HG02852 (cell line): Measurements from ENCODE around the gene PLEKHN1.
"Not testable (repeated sequence)": the region's sequence is repeated elsewhere in the genome, so short reads cannot be mapped to it uniquely, and the experiment has no call there.

ENCODE experiments used
- ATAC-seq: cut with Tn5 transposase; IDR thresholded peaks from one replicate; pipeline ENCODE4 v1.9.1; 2021; ENCODE audit warnings: mild to moderate bottlenecking, moderate library complexity; ENCODE audit not compliant: unreplicated experiment

PLEKHN1 gene

DNA sequence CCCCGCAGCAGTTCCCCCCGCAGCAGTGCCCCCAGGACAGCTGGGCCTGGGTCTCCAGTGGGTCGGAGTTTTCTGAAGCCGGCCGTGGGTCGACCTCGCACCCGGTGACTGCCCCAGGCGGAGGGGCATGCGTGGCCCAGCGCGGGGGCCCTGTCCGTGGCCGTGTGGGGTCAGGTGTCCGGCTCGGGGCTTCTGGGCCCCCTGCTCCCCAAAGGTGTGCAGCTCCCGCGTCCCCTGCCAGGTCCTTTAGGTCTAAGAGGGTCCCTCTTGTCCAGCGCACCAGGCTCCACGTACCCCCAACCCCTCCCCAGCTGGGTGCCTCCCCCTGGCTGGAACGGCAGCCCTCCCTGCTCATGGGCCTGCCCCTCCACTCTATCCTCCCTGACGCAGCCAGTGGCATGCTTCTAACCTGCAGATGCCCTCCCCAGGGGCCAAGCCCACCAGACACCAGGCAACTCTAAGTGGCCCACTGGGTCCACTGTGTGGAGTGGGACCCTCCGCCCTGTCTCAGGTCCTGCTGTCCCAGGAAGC lies 39.6 kb downstream of the PLEKHN1 start:
- no peak for ATAC-seq

DNA sequence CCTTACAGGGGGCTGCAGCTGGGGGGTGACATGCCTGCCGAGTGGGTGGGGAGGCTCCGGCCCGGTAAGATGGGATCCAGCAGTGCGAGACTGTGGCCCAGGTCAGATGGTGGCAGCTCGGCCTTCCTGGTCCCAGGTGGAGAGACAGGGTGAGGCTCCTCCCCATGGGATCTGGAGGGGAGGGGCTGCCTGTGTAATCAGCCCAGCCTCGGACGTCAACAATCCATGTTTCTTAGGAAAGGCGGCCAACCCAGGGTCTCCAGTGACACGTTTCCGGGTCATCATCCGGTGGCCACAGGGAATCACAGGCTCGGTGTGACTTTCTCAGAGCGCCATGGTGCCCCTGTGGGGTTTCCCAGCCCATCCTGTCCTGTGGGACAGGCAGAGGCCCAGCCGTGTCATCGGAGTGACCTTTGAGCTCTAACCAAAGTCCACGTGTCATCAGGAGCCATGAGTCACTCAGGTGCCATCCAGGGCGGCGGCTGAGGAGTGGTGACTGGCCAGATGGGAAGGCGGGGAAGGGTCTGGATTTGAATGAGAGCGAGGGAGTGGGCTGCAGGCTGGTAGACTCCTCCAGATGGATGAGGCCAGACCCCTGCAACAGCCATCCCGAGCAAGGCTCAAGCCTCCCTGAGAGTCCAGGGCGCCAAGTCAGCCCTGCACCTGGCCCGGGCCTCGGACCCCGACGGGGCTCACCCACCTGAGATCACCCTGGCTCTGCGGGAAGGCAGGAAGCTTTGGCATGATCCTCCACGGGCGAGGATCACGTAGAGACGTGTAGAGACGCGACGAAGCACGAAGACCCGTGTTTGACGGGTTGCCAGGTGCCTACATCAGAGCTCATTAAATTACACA lies 40.2 kb downstream of the PLEKHN1 start:
- no peak for ATAC-seq

DNA sequence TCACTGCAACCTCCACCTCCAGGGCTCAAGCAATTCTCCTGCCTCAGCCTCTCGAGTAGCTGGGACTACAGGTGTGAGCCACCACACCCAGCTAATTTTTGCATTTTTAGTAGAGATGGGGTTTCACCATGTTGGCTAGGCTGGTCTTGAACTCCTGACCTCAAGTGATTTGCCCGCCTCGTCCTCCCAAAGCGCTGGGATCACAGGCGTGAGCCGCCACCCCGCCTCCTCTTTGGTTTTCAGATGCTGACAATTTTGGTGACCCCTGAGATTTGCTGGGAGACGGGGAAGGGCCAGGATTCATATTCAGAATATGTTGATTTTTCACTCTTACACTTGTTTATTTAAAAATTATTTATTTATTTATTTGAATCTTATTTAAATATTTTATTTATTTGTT lies 43.8 kb downstream of the PLEKHN1 start:
- ATAC-seq, result not testable (repeated sequence)

DNA sequence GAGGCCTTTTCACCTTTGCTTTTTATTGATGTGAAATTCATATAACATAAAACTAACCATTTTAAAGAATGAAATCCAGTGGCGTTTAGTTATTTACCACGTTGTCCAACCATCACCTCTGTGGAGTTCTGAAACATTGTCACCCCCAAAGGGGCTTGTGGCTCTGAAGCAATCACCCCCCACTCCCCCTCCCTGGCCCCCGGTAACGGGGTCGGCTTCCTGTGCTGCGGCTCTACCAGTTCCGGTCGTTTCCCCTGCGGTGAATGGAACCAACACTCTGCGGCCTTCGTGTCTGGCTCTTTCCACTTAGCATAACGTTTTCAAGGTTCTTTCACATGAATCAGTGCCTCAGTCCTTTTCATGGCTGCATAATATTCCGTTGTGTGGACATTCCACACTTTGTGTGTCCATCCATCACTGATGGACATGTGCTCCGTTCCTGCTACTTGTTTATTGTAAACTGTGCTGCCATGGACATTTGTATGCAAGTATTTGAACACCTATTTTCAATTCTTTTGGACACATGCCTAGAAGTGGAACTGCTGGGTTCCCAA lies 45.2 kb downstream of the PLEKHN1 start:
- ATAC-seq, result no peak

DNA sequence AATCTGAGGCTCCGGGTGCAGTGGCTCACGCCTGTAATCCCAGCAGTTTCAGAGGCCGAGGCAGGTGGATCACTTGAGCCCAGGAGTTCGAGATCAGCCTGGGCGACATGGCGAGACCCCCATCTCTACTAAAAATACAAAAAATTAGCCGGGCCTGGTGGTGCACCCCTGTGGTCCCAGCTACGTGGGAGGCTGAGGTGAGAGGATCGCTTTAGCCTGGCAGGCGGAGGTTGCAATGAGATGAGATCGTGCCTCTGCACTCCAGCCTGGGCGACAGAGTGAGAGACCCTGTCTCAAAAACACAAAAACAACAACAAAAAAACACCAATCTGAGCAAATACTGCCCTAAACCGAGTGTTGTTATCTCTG lies 46.4 kb downstream of the PLEKHN1 start:
- ATAC-seq, result not testable (repeated sequence)

DNA sequence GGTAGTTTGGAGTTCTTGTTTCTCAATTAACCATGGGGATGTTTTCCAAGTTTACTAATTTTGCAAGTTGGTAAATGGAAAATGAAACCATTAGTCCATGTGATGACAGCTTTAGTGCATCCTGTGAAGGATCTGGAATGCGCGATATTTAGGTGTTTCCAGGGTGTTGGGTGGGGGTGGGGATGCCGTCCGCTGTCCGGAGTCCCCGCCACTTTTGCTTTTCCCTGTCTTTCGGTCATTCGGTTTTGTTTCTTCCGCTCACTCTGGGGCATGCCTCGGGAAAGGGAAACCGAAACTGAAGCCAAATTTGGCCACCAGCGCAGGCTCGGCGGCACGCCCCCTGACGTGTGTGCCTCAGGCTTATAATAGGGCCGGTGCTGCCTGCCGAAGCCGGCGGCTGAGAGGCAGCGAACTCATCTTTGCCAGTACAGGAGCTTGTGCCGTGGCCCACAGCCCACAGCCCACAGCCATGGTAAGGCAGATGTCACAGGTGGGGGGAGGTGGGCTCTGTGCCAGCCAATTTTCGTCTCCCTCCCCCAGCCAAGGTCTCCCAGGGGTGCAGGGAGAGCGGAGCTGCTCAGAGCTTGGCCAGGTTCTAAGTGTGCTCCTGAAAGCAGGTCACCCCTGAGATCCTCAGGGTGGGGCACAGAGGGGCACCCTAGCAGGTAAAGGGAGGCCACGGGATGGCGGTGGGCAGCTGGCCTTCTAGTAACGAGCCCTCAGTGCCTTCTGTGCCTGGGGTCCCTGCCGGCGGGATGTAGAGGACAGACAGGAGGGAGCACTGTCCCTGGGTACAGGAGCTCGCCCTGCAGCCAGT lies 47.0 kb downstream of the PLEKHN1 start, which contains the start of gene ISG15:
ISG15 (plus strand) TSS at position 393 of the 817 bp plus-strand sequence; CDS start at position 470, 77 bp downstream.
- ATAC-seq, result peak; percentile 76

DNA sequence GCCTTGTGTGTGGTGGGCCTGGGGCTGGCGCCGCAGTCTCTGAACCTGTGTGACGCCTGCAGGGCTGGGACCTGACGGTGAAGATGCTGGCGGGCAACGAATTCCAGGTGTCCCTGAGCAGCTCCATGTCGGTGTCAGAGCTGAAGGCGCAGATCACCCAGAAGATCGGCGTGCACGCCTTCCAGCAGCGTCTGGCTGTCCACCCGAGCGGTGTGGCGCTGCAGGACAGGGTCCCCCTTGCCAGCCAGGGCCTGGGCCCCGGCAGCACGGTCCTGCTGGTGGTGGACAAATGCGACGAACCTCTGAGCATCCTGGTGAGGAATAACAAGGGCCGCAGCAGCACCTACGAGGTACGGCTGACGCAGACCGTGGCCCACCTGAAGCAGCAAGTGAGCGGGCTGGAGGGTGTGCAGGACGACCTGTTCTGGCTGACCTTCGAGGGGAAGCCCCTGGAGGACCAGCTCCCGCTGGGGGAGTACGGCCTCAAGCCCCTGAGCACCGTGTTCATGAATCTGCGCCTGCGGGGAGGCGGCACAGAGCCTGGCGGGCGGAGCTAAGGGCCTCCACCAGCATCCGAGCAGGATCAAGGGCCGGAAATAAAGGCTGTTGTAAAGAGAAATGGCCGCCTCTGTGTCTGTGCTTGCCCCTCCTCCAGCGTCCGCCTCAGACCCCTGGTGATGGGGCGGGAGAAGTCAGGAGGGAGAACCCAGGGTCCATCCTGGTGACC lies 47.8 kb downstream of the PLEKHN1 start:
- no peak for ATAC-seq

DNA sequence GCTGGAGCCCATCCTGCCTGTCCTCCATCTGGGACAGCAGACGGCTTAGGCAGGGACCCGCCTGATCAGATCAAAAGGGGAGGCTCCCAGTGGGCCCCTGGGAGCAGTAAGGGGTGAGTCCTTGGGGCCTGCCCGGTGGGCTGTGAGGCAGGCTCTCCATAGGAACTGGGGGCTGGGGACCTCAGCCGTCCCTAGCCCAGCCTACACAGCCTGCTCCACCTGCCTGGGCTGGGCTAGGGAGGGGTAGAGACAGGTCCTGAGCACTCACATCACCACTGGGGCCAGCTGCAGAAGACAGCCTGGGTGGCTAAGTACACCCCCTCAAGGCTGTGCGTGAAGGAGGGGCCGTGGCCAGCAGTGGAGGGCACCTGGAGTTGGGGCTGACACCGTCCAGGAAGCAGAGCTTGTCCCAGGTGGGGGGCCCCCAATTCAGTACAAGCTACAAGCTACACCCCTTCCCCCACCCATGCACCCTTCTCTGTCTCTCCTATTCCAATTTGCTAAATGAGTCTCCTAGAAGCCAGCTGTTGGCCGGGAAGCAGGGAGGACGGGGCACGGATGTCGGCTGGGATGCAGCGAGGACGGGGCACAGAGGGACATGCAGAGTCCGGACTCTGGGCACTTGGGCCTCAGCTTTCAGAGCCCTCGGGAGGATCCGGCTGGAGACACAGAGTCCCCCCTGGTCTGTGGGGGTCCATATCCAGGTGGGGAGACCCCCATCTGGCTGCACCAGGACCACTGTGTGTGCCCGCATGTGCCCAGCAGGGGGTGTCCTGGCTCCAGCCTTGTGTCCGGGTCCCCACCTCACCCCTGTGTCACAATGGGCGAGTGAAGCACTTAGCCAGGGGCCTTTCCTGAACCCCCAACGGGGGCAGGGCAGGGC lies 48.8 kb downstream of the PLEKHN1 start:
- no peak for ATAC-seq

DNA sequence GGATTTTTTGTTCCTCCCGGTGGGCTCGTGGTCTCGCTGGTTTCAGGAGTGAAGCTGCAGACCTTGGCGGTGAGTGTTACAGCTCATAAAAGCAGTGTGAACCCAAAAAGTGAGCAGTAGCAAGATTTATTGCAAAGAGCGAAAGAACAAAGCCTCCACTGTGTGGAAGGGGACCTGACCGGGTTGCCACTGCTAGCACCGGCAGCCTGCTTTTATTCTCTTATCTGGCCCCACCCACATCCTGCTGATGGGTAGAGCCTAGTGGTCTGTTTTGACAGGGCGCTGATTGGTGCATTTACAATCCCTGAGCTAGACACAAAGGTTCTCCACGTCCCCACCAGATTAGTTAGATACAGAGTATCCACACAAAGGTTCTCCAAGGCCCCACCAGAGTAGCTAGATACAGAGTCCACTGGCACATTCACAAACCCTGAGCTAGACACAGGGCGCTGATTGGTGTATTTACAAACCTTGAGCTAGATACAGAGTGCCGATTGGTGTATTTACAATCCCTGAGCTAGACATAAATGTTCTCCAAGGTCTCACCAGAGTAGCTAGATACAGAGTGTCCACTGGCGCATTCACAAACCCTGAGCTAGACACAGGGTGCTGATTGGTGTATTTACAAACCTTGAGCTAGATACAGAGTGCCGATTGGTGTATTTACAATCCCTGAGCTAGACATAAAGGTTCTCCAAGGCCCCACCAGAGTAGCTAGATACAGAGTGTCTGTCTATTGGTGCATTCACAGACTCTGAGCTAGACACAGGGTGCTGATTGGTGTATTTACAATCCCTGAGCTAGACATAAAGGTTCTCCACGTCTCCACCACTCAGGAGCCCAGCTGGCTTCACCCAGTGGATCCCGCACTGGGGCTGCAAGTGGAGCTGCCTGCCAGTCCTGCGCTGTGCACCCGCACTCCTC lies 51.4 kb downstream of the PLEKHN1 start:
- not testable (repeated sequence) for ATAC-seq

DNA sequence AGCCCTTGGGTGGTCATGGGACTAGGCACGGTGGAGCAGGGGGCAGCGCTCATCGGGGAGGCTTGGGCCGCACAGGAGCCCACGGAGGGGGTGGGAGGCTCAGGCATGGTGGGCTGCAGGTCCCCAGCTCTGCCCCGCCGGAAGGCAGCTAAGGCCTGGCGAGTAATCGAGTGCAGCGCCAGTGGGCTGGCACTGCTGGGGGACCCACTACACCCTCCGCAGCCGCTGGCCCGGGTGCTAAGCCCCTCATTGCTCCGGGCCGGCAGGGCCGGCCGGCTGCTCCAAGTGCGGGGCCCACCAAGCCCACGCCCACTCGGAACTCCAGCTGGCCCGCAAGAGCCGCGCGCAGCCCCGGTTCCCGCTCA lies 52.0 kb downstream of the PLEKHN1 start:
- ATAC-seq, result not testable (repeated sequence)

DNA sequence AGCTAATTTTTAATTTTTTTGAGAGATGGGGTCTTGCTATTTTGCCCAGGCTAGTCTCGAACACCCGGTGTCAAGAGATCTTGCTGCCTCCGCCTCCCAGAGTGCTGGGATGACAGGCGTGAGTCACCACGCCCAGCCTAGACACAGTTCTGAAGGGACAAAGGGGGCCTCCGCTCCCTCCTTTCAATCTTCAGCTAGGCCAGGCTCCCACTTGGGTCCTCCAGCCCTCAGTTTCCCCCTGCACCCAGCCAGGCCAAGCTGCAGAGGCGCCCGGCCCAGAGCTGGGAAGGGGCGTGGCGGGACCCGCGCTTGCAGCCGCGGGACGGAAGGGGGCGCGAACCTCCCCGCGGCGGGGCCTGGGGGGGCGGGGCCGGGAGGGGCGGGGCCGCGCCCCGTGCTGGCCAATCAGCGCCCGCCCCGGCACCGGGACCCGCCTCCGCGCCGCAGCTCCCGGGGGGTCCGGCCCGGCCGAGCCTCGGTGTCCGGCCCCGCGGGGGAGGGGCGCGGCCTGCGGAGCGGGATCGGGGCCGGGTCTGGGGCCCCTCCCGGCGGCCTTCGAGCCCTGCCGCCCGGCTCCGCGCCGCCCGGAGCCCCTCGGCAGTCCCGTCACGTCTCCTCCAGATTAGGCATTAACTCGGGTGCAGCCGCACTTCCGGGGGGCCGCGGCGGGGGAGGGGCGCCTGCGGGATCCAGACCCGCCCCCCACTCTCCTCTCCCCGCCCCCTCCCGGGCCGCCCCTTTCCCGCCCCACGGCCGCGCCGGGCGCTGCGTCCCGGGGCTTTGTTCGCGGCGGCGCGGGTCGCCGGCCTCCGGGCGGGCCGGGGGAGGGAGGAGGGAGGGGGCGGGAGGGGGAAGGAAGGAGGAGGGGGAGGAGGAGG lies 53.1 kb downstream of the PLEKHN1 start:
- peak; percentile 62 for ATAC-seq

DNA sequence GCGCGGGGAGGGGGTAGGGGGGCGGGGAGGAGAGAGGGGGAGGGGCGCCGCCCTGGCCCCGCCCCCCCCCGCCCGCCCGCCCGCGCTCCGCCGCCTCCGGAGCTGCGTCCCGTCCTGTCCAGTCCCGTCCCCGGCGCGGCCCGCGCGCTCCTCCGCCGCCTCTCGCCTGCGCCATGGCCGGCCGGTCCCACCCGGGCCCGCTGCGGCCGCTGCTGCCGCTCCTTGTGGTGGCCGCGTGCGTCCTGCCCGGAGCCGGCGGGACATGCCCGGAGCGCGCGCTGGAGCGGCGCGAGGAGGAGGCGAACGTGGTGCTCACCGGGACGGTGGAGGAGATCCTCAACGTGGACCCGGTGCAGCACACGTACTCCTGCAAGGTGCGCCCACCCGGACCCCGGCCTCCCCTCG lies 53.7 kb downstream of the PLEKHN1 start, which contains the start of gene AGRN:
AGRN (plus strand) TSS at position 121 of the 405 bp plus-strand sequence; CDS start at position 174, 53 bp downstream.
- peak; percentile 25 for ATAC-seq

DNA sequence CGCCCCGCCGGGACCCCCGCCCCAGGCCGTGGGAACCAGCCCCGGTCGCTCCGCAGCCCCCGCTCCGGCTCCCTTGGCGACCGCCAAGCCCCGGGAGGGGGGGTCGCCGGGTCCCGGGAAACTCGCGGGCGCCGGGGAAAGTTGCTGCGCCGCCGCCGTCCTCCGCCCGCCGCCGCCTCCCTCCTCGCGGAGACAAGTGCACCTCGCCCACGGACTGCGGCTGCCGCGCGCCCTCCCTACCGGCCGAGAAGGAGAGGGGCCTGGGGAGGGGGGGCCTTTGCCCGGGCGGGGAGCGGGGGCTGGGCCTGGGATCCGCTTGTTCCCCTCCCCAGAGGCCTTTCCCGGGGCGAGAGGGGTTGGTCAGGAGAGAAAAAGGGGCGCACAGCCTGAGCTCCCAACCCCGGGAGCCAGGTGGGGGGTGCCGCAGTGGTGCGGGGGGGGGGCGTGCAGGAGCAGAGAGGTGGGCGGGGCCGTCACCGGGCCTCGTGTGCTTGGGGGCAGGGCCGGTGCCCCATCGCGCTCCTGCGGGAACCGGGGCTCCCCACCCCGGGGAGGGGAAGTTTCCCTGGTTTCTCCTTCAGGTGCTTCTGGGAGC lies 54.2 kb downstream of the PLEKHN1 start:
- ATAC-seq, result no peak

DNA sequence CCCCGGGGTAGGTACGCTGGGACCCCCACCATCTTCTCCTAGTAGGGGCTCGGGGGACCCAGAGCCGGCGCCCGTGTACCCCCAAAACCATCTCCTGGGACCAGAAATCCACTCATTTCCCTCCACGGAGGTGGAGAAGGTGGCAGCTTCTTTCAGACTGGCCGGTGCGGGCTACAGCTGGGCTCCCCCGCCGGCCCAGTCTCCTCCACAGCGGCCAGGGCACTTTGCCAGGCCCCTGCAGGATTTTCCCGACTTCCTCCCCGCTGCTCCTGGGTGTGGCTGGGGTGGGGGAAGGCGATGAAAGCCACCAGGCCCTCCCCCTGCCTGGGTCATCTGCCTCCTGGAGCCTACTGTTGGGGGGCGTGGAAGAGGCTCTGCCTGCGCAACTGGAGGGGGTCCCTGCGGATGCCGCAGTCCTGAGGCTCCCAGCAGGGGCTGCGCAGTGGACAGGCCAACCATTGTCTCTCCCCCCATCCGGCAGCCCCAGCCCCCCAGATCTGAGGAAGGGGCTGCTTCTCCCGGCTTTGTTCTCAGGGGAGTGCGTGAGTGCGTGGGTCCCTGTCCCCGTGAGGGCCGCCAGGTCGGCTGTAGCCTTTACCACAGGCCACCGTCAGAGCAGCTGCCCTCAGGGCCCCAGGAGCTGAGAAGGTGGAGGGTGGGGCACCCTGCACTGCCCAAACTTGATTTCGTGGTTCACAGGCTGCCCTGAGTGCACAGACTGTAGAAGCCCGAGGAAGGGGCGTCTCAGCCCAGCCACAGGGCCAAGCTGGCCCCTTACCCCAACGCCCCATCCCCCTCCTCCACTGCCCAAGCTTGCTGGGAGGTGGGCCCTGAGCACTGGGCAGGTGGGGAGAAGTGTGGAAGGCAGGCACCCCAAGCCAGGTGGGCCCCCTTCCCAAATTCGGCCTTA lies 55.0 kb downstream of the PLEKHN1 start:
- no peak for ATAC-seq

DNA sequence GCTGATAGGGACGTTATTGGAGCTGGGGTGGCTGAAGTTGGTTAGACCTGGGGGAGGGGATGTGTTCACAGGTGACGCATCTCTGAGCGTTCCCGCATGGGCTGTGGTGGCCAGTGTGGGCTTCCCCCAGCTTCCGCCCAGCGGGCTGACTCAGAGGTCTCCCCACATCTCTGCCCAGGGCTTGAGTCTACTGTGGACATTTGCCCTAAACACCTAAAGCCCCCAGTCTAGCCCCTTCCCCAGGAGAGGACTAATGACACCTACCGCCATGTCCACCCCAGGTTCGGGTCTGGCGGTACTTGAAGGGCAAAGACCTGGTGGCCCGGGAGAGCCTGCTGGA lies 55.6 kb downstream of the PLEKHN1 start:
- no peak for ATAC-seq

DNA sequence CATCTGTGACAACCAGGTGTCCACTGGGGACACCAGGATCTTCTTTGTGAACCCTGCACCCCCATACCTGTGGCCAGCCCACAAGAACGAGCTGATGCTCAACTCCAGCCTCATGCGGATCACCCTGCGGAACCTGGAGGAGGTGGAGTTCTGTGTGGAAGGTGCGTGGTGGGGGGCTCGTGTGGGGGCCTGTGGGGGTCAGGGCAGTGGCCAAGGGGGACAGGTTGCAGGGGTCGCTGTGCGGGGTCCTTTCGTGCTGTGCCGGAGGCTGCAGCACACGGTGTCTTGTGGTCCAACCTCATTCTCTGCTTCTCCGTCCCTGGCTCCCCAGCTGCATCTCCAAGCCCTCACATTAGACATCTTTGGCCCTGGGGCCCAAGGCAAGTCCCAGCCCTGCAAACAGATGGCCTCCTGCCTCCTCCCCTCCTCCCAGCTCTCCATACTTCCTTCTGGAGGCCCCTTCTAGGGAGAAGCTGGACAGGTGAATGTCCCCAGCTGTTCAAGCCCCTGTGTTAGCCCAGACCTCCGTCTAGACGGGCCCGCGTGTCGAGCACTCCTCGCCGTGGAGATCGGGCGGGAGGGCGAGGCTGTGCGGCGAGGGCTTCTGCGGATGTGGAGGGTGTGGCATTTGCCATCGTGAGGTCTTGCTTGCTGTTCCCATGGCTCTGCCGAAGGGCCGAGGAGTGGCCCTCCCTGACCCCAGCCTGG lies 56.2 kb downstream of the PLEKHN1 start:
- no peak for ATAC-seq
